GOT3 (cell line): ENCODE measurements around the gene COMP.
"Not testable (repeated sequence)": the region's sequence is repeated elsewhere in the genome, so short reads cannot be mapped to it uniquely, and the experiment has no call there.

Experiments used
- DNase-seq: peaks from one replicate; lab custom pipeline; 2025; ENCODE audit warnings: mixed read lengths; lab: John Stamatoyannopoulos, UW

The COMP gene

GRCh38 chr19:18790566-18791314 is at the start of gene COMP:
Gene COMP, minus strand, starts transcription at chr19:18791305. Its CDS starts 36 bp downstream, at chr19:18791269.
- DNase-seq: no peak

GRCh38 chr19:18840288-18841267 is 49.5 kb upstream of the COMP start:
- DNase-seq: no peak

- no peak for DNase-seq
Observed at GRCh38 chr19:18839465-18840287, 48.6 kb upstream of the COMP start.

GRCh38 chr19:18834644-18834984 is 43.5 kb upstream of the COMP start:
- DNase-seq: no peak

- DNase-seq: no peak
Observed at GRCh38 chr19:18833849-18834643, 42.9 kb upstream of the COMP start.

- DNase-seq: no peak
Observed at GRCh38 chr19:18833141-18833476, 42.0 kb upstream of the COMP start.

GRCh38 chr19:18832306-18833140 is 41.4 kb upstream of the COMP start:
- no peak for DNase-seq

GRCh38 chr19:18831524-18832305 is 40.6 kb upstream of the COMP start, which contains the start of gene UPF1:
Gene UPF1, plus strand, starts transcription at chr19:18831959. Its CDS starts 251 bp downstream, at chr19:18832210.
- peak; percentile 74 for DNase-seq

GRCh38 chr19:18830488-18830887 is 39.4 kb upstream of the COMP start:
- DNase-seq: no peak

GRCh38 chr19:18828786-18829185 is 37.7 kb upstream of the COMP start:
- DNase-seq: no peak

GRCh38 chr19:18817574-18817973 is 26.5 kb upstream of the COMP start:
- DNase-seq: no peak

GRCh38 chr19:18816645-18817044 is 25.5 kb upstream of the COMP start:
- DNase-seq: not testable (repeated sequence)

- no peak for DNase-seq
Observed at GRCh38 chr19:18815673-18816072, 24.6 kb upstream of the COMP start.

GRCh38 chr19:18814063-18814462 is 23.0 kb upstream of the COMP start:
- DNase-seq: no peak

- not testable (repeated sequence) for DNase-seq
Observed at GRCh38 chr19:18811638-18812037, 20.5 kb upstream of the COMP start.

GRCh38 chr19:18809149-18809868 is 18.2 kb upstream of the COMP start:
- no peak for DNase-seq

GRCh38 chr19:18807861-18808331 is 16.8 kb upstream of the COMP start:
- no peak for DNase-seq

GRCh38 chr19:18804643-18805042 is 13.5 kb upstream of the COMP start:
- no peak for DNase-seq

GRCh38 chr19:18804139-18804601 is 13.1 kb upstream of the COMP start:
- DNase-seq: no peak
